NCI-H82 (cell line): ENCODE results near the gene SUMO3.

ENCODE experiments used
- DNase-seq: peaks from one replicate; lab custom pipeline; 2025; lab: John Stamatoyannopoulos, UW

SUMO3 gene

GRCh38 chr21:44828362-44829056, 10.6 kb upstream of the SUMO3 start:
- DNase-seq = no peak

DNA sequence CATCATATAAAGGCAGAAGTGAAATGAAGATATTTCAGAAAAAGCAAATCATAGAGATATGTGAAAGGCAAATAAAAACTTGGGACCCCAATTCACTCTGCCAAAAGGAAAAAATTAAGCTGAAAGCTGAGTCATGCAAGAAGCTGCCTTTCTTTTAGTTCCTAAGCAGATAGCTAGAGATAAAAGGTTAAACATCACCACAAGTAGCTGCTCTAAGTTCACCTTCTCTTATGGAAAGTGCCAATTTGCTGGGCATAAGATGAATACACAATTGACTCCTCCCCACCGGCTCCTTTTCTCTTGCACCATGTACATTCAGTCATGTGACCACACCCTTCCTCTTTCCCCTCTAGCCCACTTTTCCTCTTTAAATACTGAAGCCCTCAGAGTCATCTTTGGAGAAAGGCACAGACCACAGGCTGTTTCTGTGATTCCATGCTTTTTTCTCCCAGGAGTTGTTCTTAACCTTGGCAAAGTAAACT, 5.4 kb upstream of the SUMO3 start:
- DNase-seq = no peak

- no peak for DNase-seq
Measured at GRCh38 chr21:44822484-44823178, 4.8 kb upstream of the SUMO3 start.

DNA sequence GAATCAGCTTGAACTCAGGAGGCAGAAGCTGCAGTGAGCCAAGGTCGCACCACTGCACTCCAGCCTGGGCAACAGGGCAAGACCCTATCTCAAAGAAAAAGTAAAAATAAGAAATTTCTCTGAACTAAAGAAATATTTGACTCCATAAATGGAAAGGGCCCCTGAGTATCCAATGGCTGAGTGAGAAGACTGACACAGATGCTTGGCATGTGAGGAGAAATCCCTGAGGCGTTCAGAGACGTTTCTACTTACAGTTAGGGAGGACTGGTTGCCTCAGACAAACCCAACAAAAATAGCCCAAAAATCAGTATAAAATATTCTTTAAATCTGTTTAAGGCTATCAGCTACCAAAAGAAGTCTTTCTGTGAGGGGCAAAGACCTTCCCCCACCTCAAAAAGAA, 3.0 kb upstream of the SUMO3 start:
- DNase-seq = no peak

DNA sequence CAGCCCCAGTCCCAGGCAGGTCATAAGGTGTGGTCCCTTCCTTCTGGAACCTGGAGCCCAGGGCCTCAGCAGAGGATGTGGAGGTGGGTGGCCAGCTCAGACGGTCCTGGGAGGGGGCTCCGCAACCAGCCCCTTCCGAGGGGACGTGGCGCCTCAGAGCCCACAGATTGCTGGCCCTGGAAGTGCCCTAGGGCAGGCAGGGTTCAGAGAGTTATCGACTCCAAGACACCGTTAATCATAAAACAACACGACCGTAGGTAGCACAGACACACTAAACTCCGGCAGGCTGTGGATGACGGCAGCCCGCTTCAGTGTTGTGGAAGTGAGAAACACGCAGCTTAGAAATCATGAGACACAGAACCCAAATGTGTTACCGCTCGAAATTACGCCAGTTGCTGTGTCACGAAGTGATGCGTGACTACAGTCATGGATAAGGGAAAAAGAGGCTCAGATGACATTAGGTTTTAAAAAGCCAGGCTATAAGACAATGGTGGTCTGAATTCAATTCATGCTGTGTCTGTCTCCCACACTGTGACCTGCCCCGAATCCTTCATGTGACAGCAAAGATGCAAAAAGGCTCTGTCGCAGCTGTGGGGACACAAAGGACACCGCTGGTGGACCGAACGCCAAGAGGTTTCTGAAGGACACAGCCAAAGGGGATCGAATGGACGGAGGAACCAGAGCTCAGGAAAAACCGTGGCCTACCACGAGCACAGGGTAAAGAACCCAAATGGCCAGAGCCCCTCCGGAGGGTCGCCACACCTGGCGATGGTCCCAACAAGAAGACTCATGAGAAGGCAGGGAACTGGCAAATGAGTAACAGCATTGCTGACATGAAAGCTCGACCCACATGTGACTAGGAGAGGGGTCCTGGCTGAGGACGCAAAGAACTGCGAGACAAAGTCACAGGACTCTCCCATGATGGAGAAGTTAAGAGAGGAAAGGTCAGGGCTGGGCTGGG, 1.7 kb upstream of the SUMO3 start:
- DNase-seq = no peak

DNA sequence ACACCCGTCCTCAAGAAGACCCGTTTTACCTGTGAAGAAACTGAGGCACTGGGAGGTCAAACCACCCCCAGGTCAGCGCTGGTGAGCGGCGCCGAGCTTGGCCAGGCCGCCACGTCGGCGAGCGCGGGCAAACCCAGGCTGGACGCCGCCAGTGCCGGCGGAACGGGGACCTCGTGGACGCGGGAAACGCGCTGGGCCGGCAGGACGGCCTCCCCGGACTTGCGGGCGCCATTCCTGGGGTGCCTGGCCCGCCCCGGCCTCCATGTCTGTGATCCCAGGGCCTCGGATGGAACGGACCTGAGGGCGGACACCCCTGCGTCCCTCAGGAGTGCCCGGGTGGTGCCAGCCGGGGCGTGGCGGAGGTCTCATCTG, 764 bp upstream of the SUMO3 start:
- no peak for DNase-seq

DNA sequence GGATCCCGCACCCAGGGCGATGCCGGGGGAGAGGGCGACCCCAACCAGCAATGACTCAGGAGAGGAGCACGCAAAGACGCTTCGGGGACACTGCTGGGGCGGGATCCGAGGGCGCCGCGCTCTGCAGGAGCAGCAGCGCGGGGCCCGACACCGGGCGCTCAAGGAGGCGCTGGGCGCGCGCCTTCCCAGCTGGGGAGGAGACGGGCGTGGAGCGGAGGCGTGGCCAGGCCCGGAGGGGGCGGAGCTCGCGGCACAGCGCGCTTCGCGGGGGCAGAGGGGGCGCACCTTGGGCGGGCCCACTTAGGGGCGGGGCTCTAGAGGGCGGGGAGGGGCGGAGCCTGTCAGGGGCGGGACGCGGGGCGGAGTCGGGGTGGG, 369 bp downstream of the SUMO3 start:
- DNase-seq = peak; percentile 92

DNA sequence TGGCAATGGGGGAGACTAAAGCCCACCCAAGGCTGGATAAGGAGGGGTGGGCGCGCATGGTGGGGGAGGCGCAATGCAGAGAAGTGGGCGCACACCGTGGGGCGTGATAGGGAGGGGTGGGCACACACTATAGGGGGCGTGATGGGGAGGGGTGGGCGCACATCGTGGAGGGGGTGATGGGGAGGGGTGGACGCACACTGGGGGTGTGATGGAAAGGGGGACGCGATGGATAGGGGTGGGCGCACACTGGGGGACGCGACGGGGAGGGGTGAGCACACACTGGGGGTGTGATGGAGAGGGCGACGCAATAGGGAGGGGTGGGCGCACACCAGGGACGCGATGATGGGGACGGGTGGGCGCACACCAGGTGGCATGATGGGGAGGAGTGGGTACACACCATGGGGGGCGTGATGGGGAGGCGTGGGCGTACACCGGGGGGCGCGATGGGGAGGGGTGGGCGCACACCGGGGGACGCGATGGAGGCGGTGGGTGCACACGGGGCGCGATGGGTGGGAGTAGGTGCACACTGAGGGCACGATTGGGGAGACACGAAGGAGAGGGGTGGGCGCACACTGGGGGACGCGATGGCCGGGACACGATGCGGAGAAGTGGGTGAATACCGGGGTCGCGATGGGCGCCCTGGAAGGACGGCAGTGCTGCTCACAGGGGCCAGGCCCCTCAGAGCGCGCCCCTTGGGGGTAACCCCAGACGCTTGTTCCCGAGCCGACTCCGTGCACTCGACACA, 929 bp downstream of the SUMO3 start:
- DNase-seq = no peak

- no peak for DNase-seq
Measured at GRCh38 chr21:44815852-44816628, 1.8 kb downstream of the SUMO3 start.

- DNase-seq = no peak
Measured at GRCh38 chr21:44815225-44815624, 2.6 kb downstream of the SUMO3 start.

DNA sequence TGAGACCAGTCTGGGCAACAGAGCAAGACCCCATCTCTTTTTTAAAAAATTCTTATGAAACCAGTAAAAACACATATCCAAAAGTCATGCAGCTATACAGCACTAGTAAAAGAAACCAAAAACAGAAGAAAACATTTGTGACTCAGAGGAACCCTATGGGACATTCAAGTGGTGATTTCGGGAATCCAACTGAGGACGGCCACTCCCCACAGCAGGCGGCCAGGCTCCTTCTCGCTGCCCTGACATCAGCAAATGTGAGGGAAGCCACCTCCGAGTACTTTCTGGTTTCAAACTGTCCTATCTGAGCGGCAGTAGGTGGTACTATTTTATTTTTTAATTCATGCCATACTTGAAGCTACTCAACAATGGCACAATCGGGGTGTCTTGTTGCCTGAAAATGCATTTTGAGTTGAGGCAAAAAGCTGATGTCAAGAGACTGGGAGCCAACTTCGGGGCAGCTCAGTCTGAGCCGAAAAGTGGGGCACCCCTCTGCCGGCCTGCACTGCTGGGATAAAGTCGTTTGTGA, 3.3 kb downstream of the SUMO3 start:
- no peak for DNase-seq

DNA sequence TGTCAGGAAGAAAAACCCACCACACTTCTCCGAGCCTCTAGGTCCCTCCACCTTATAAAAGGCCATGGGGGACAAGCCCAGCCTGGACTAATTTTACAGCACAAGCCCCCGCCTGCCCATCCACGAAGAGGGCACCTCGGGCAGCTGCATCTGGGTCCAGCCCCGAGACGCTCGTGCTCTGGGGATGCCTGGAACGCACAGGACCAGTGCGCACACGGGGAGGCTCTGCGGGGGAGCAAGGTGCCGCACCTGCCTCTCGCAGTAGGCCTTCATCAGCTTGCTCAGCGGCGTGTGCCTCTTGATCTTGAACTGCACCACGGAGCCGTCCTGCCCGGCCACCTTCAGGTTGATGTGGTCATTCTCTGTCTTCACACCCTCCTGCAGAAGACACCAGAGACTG, 4.1 kb downstream of the SUMO3 start:
- DNase-seq = no peak

GRCh38 chr21:44813149-44813548, 4.7 kb downstream of the SUMO3 start:
- DNase-seq = no peak

- no peak for DNase-seq
Measured at GRCh38 chr21:44812640-44813039, 5.2 kb downstream of the SUMO3 start.

- DNase-seq = no peak
Measured at GRCh38 chr21:44810779-44811178, 7.1 kb downstream of the SUMO3 start.

DNA sequence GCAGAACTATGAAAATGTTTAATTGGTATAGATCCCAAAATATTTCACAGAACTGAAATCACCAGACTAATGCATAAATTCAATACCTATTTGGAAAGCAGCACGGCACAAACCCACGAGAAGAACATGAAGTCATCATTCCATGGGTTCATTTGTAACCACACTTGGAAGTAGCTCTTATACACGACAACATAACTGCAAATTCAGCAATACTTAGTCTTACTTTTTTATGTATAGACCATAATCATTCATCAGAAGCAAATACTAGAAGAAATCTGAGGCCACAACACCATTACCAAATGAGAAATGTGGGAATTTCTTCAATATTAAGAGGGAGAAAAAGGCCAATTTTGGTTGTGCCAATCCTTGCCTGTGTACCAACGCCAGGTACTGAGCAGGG, 12.0 kb downstream of the SUMO3 start:
- DNase-seq = no peak

DNA sequence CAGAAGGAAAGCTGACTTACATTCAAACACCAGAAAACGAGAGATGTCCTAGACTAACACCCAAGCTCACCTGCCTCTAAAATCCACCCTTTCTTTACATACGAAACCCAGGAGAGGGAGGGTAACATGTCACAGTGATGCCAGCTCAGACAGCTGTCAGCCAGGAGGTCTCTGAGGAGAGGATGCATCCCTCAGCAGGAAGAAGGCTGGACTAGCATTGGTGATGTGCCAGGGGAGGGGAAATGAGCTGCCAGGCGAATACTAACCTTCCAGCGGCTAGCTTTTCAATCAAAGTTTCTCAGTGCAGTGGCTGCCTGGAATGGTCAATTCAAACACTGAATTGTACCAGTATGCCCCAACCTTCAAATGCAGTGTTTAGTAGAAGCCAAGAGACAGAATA, 12.6 kb downstream of the SUMO3 start:
- no peak for DNase-seq

GRCh38 chr21:44804762-44805161, 13.1 kb downstream of the SUMO3 start:
- peak; percentile 83 for DNase-seq

DNA sequence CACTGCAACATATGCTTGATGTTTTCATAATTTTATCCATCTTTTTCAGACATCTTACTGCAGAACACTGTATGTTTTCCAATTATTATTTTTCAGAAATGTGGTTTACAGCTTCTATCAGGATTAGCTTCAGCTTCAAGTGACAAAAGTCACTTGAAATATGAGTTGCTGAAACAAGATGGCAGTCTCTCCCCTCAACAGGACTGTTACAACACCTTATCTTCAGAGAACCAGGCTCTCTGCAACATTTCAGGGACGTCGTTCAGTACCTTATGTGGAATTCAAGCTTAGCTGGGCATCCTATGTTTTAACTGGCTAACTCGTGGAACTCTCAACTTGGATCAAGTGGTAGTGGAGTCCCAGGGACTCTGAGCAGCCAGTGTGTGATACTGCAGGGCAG, 14.2 kb downstream of the SUMO3 start:
- no peak for DNase-seq

- DNase-seq = peak; percentile 49
Measured at GRCh38 chr21:44802396-44803153, 15.3 kb downstream of the SUMO3 start.
